ENCODE measurements around the gene TAS2R19. TPM values are rescaled to one million over a fixed set of nuclear protein-coding genes. Genes with fewer than 3 reads are reported as not detected.

TAS2R19 gene
- polyA plus RNA-seq, 2 of the 4 experiments (the other 2 are of a cell fraction): 0.19 to 1.1 TPM

DNA sequence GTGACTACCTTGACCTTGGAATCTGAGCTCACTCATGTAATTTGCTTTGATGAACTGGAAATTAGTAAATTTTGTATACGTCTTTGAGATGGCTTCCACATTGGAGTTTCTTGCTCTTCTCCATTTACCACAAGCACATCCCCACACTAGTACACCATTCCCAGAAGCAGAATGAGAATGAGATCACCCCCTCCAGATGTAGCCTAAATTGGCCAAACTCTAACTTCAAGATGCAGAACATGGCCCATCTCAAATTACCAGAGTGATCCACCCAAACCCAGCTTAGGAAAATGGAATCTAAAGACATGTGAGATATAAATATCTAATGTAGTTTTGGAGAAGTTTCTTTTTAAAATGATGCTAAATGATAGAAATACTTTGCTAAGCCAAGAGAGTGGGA is 14.8 kb downstream of the TAS2R19 start:
- CTCF ChIA-PET: interaction anchor here (0.5 kb wide), 1 partner anchor 130 kb away, joined by 3 read pairs; no protein-coding TSS in a partner anchor
- POLR2A ChIA-PET: interaction anchor here (1.3 kb wide), 1 partner anchor 163 kb away, joined by 3 read pairs; the partner anchor contains the start of gene SMIM10L1
- 100% methylated on average over 1 of the region's 1 CpG for WGBS (ENCODE audit: missing lambda C conversion rate)
- no peaks in the 10 kb centered on the region for H3K4me1 ChIP-seq
- no peak overlapping the region for H3K4me3 ChIP-seq
- H3K9me3 ChIP-seq: no peaks in the 10 kb centered on the region
- no peak for DNase-seq (ENCODE audit: low read depth in 1 of 2, low spot score in 1 of 2)
- no peak for TF ChIP-seq HOXB13 (CRISPR knock-in tag; IDR thresholded peaks at IDR 0.05; ENCODE audit: low read depth)
- TF ChIP-seq, protein P1, sequence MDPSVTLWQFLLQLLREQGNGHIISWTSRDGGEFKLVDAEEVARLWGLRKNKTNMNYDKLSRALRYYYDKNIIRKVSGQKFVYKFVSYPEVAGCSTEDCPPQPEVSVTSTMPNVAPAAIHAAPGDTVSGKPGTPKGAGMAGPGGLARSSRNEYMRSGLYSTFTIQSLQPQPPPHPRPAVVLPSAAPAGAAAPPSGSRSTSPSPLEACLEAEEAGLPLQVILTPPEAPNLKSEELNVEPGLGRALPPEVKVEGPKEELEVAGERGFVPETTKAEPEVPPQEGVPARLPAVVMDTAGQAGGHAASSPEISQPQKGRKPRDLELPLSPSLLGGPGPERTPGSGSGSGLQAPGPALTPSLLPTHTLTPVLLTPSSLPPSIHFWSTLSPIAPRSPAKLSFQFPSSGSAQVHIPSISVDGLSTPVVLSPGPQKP (IDR thresholded peaks at IDR 0.05; ENCODE audit: low read depth, low read length): no peak
- TF ChIP-seq KDM5A (IDR thresholded peaks at IDR 0.05): no peak
- TF ChIP-seq POLR2A (IDR thresholded peaks at IDR 0.05; ENCODE audit: low read length): no peak
- no peak for TF ChIP-seq PHF8 (IDR thresholded peaks at IDR 0.05; ENCODE audit: borderline replicate concordance, low read depth)
- TF ChIP-seq KDM1A (IDR thresholded peaks at IDR 0.05; ENCODE audit: low read depth): no peak
- TF ChIP-seq RARB (CRISPR knock-in tag; IDR thresholded peaks at IDR 0.05): no peak
- TF ChIP-seq HDAC2 (IDR thresholded peaks at IDR 0.05): no peak
- no peak for TF ChIP-seq TP53 (CRISPR knock-in tag; IDR thresholded peaks at IDR 0.05)
- no peak for TF ChIP-seq ZFP36 (IDR thresholded peaks at IDR 0.05; ENCODE audit: borderline replicate concordance, partially characterized antibody)
- no peak for TF ChIP-seq RNF2 (IDR thresholded peaks at IDR 0.05; ENCODE audit: borderline replicate concordance, low read depth)
- no peak for TF ChIP-seq NR3C1 (IDR thresholded peaks at IDR 0.05)
- no peak for TF ChIP-seq POLR2AphosphoS2 (conservative IDR thresholded peaks at IDR 0.05; ENCODE audit: low read length)
- TF ChIP-seq, protein P2, sequence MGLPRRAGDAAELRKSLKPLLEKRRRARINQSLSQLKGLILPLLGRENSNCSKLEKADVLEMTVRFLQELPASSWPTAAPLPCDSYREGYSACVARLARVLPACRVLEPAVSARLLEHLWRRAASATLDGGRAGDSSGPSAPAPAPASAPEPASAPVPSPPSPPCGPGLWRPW (IDR thresholded peaks at IDR 0.05): no peak
- no peak for TF ChIP-seq RFX5 (IDR thresholded peaks at IDR 0.05)
- TF ChIP-seq CBX8 (IDR thresholded peaks at IDR 0.05): no peak
- TF ChIP-seq FOXS1 (CRISPR knock-in tag; IDR thresholded peaks at IDR 0.05): no peak
- H3K27ac ChIP-seq: no peak overlapping the region
- H3K4me2 ChIP-seq: no peak overlapping the region
- no peak for FAIRE-seq
- ATAC-seq: no peak

DNA sequence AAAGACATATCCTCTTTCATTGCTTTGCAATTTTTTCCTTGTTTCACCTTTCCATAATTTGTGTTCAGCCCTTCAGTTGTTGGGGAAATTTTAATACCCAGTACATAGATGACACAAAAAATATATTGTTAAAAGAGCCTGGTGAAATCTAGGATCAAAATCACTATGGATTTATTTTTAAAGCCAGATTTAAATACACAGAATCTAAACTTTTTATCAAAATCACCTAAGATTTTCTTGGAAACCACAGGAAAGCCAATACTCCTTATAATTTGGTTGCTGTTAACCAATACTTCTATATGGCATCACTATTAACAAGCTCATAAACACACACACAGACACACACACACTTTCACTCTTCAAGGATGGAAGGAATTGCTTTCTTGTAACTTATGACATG is 24.2 kb downstream of the TAS2R19 start, which contains the start of gene TAS2R20:
TSS of gene TAS2R20 (minus strand) at position 101 of the 400 bp plus-strand sequence. CDS start 429 bp downstream, outside the sequence.
- CTCF ChIA-PET: no interaction called here
- DNase-seq (ENCODE audit: low read depth in 1 of 2, low spot score in 1 of 2): no peak
- no peak for ATAC-seq
- no peak within 1 kb of the TSS for H3K27ac ChIP-seq
- no peak for FAIRE-seq
- POLR2A ChIA-PET: no interaction called here
- H3K4me3 ChIP-seq: no peak within 1 kb of the TSS
- no peaks in the 10 kb centered on the region for H3K4me1 ChIP-seq
- TF ChIP-seq RCOR1 (IDR thresholded peaks at IDR 0.05; ENCODE audit: low read depth, low read length): no peak
- no peak for TF ChIP-seq GATA3 (IDR thresholded peaks at IDR 0.05; ENCODE audit: borderline replicate concordance)
- no peak for TF ChIP-seq FOSL2 (IDR thresholded peaks at IDR 0.05)
- TF ChIP-seq FOSL2 (CRISPR knock-in tag; IDR thresholded peaks at IDR 0.05): no peak
- TF ChIP-seq, protein P3, sequence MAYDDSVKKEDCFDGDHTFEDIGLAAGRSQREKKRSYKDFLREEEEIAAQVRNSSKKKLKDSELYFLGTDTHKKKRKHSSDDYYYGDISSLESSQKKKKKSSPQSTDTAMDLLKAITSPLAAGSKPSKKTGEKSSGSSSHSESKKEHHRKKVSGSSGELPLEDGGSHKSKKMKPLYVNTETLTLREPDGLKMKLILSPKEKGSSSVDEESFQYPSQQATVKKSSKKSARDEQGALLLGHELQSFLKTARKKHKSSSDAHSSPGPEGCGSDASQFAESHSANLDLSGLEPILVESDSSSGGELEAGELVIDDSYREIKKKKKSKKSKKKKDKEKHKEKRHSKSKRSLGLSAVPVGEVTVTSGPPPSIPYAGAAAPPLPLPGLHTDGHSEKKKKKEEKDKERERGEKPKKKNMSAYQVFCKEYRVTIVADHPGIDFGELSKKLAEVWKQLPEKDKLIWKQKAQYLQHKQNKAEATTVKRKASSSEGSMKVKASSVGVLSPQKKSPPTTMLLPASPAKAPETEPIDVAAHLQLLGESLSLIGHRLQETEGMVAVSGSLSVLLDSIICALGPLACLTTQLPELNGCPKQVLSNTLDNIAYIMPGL (CRISPR knock-in tag; IDR thresholded peaks at IDR 0.05; ENCODE audit: borderline replicate concordance): no peak
- TF ChIP-seq CHD4 (IDR thresholded peaks at IDR 0.05; ENCODE audit: borderline replicate concordance): no peak
- no peak for TF ChIP-seq SREBF2 (IDR thresholded peaks at IDR 0.05)
- TF ChIP-seq, protein P4, sequence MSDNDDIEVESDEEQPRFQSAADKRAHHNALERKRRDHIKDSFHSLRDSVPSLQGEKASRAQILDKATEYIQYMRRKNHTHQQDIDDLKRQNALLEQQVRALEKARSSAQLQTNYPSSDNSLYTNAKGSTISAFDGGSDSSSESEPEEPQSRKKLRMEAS (IDR thresholded peaks at IDR 0.05): no peak
- TF ChIP-seq PHF8 (IDR thresholded peaks at IDR 0.05; ENCODE audit: borderline replicate concordance, low read depth): no peak
- no peak within 1 kb of the TSS for H3K4me2 ChIP-seq
- no peaks in the 10 kb centered on the region for H3K9me3 ChIP-seq
